Neuron (in vitro differentiated cells): ENCODE data around the gene KIF21A.

Source experiments
- H2AFZ ChIP-seq: one replicate; pipeline ENCODE4 v1.6.1; 2013; ENCODE audit warnings: low read depth, mild to moderate bottlenecking, inconsistent platforms, low read length, moderate library complexity
- H3K27me3 ChIP-seq: one replicate; pipeline ENCODE4 v1.6.1; 2013; ENCODE audit warnings: low read length; ENCODE audit not compliant: insufficient read depth
- H3K36me3 ChIP-seq: one replicate; pipeline ENCODE4 v1.6.1; 2013; ENCODE audit warnings: low read length; ENCODE audit not compliant: insufficient read depth
- H3K4me1 ChIP-seq: one replicate; pipeline ENCODE4 v1.6.1; 2013; ENCODE audit warnings: low read length; ENCODE audit not compliant: insufficient read depth
- H3K4me3 ChIP-seq: 2 replicates; pipeline ENCODE4 v1.5.1; 2013; ENCODE audit warnings: mild to moderate bottlenecking, low read length, moderate library complexity
- H3K9me3 ChIP-seq: one replicate; pipeline ENCODE4 v1.6.1; 2013; ENCODE audit warnings: low read length

The KIF21A gene

DNA sequence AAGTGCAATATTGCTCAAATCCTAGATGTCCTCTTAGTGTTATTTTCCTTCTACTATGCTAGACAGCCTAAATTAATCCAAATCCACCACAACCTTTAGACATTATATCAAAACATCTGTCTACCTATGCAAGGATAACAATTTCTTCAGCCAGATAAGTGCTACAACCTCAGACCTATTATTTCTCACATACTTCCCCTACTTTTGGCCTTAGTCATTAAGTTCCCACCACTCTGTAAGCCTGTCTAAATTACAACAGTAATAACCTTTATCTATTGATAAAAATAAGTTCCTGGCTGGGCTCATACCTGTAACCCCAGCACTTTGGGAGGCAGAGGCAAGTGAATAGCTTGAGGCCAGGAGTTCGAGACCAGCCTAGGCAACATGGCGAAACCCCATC, 74.0 kb downstream of the KIF21A start:
- H3K4me1 ChIP-seq, result no peaks in the 10 kb centered on the region
- H2AFZ ChIP-seq, result no peak overlapping the region
- no peaks in the 10 kb centered on the region for H3K9me3 ChIP-seq
- no peak overlapping the region for H3K4me3 ChIP-seq
- peaks cover 63% of the 10 kb centered on the region for H3K36me3 ChIP-seq
- H3K27me3 ChIP-seq, result no peaks in the 10 kb centered on the region

GRCh38 chr12:39368096-39368495, 74.8 kb downstream of the KIF21A start:
- Histone ChIP-seq H3K27me3 (no peaks in the 10 kb centered on the region), H3K9me3 (no peaks in the 10 kb centered on the region), H3K4me3 (no peak overlapping the region), H3K4me1 (no peaks in the 10 kb centered on the region), H3K36me3 (peaks cover 68% of the 10 kb centered on the region), H2AFZ (no peak overlapping the region)

- Histone ChIP-seq H3K4me1 (no peaks in the 10 kb centered on the region), H3K9me3 (peaks cover 1% of the 10 kb centered on the region), H2AFZ (no peak overlapping the region), H3K27me3 (no peaks in the 10 kb centered on the region), H3K4me3 (no peak overlapping the region), H3K36me3 (peaks cover 73% of the 10 kb centered on the region)
These were observed 75.4 kb downstream of the KIF21A start for GRCh38 chr12:39367494-39367893.

DNA sequence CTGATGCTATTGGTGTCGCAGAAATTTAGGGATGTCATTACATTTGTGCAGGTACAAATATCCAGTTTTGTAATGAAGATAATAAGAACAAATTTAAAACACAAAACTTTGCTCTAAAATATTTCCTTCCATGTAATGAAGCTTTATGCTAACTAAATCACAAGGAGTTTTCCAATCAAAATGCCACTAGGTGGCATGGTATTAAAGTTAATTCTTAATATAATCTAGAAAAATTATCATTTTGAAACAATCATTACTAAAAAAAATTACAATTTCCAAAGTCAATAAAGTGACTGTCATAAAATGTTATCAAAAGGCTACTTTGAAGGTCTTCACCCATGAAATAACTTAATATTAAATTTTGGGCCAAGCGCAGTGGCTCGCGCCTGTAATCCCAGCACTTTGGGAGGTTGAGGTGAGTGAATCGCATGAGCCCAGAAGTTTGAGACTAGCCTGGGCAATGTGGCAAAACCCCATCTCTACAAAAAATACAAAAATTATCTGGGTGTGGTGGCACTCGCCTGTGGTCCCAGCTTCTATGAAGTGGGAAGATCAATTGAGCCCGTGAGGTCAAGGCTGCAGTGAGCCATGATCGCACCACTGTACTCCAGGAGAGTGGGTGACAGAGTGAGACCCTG, 77.4 kb downstream of the KIF21A start:
- H2AFZ ChIP-seq, result no peak overlapping the region
- H3K36me3 ChIP-seq, result peaks cover 89% of the 10 kb centered on the region
- H3K4me3 ChIP-seq, result no peak overlapping the region
- H3K4me1 ChIP-seq, result no peaks in the 10 kb centered on the region
- peaks cover 6% of the 10 kb centered on the region for H3K9me3 ChIP-seq
- no peaks in the 10 kb centered on the region for H3K27me3 ChIP-seq

- H2AFZ ChIP-seq, result no peak overlapping the region
- peaks cover 86% of the 10 kb centered on the region for H3K36me3 ChIP-seq
- H3K4me3 ChIP-seq, result no peak overlapping the region
- no peaks in the 10 kb centered on the region for H3K4me1 ChIP-seq
- H3K9me3 ChIP-seq, result peaks cover 6% of the 10 kb centered on the region
- no peaks in the 10 kb centered on the region for H3K27me3 ChIP-seq
These were observed 78.7 kb downstream of the KIF21A start for GRCh38 chr12:39364196-39364595.

DNA sequence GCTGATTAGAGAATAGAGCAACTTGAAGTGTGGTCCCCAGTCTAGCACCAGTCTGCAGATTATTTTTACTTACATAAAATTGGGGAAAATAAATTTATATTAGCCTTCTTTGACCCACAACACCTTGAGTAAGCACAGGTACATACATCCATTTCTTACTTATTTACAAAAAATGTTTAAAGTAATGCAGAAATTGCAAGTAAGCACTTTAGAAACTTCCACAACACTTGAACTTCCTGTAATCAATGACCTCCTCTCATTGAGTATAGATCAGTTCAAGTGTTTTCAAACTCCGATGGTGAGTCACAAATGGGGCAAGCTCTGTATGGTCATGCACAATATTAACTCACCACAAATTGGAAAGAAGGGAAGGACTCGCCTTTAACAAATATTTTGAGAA, 83.3 kb downstream of the KIF21A start:
- no peaks in the 10 kb centered on the region for H3K4me1 ChIP-seq
- peaks cover 11% of the 10 kb centered on the region for H3K9me3 ChIP-seq
- no peak overlapping the region for H2AFZ ChIP-seq
- no peaks in the 10 kb centered on the region for H3K27me3 ChIP-seq
- no peak overlapping the region for H3K4me3 ChIP-seq
- peaks cover 81% of the 10 kb centered on the region for H3K36me3 ChIP-seq

- Histone ChIP-seq H3K9me3 (peaks cover 9% of the 10 kb centered on the region), H3K4me3 (no peak overlapping the region), H3K27me3 (no peaks in the 10 kb centered on the region), H3K4me1 (peaks cover 16% of the 10 kb centered on the region), H3K36me3 (peaks cover 66% of the 10 kb centered on the region), H2AFZ (no peak overlapping the region)
These were observed 85.9 kb downstream of the KIF21A start for GRCh38 chr12:39357041-39357440.

DNA sequence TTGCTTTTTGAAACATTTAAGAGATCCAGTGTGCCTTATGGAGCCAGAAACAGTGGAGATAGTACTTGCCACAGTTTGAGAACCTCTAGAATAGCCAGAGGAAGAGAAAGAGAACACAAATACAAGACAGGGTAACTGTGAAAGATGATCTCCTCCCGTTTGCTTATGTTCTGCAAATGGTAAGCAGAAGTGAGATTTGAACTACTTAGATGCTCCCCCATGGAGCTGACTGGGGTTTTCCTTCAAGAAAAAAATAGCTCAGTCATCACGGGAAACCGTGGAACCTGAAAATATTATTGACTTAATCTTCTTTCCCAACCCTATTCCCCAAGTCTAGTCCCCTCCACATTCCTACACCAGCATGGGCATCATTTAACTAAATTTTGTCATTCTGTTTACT, 87.1 kb downstream of the KIF21A start:
- Histone ChIP-seq H3K36me3 (peaks cover 55% of the 10 kb centered on the region), H3K4me1 (peaks cover 27% of the 10 kb centered on the region), H3K27me3 (no peaks in the 10 kb centered on the region), H3K9me3 (peaks cover 5% of the 10 kb centered on the region), H3K4me3 (no peak overlapping the region), H2AFZ (no peak overlapping the region)

GRCh38 chr12:39354955-39355354, 88.0 kb downstream of the KIF21A start:
- Histone ChIP-seq H2AFZ (no peak overlapping the region), H3K9me3 (peaks cover 5% of the 10 kb centered on the region), H3K27me3 (no peaks in the 10 kb centered on the region), H3K4me1 (peaks cover 34% of the 10 kb centered on the region), H3K4me3 (no peak overlapping the region), H3K36me3 (peaks cover 59% of the 10 kb centered on the region)

GRCh38 chr12:39352471-39353017, 90.4 kb downstream of the KIF21A start:
- Histone ChIP-seq H3K9me3 (no peaks in the 10 kb centered on the region), H3K4me1 (peaks cover 38% of the 10 kb centered on the region), H3K36me3 (peaks cover 61% of the 10 kb centered on the region)

GRCh38 chr12:39351153-39351552, 91.8 kb downstream of the KIF21A start:
- H2AFZ ChIP-seq, result no peak overlapping the region
- H3K9me3 ChIP-seq, result no peaks in the 10 kb centered on the region
- H3K27me3 ChIP-seq, result no peaks in the 10 kb centered on the region
- H3K36me3 ChIP-seq, result peaks cover 51% of the 10 kb centered on the region
- H3K4me1 ChIP-seq, result peaks cover 38% of the 10 kb centered on the region
- no peak overlapping the region for H3K4me3 ChIP-seq

More at GRCh38 chr12:39352471-39353017, 90.4 kb downstream of the KIF21A start:
- Histone ChIP-seq H3K27me3 (no peaks in the 10 kb centered on the region), H3K4me3 (no peak overlapping the region), H2AFZ (no peak overlapping the region)

DNA sequence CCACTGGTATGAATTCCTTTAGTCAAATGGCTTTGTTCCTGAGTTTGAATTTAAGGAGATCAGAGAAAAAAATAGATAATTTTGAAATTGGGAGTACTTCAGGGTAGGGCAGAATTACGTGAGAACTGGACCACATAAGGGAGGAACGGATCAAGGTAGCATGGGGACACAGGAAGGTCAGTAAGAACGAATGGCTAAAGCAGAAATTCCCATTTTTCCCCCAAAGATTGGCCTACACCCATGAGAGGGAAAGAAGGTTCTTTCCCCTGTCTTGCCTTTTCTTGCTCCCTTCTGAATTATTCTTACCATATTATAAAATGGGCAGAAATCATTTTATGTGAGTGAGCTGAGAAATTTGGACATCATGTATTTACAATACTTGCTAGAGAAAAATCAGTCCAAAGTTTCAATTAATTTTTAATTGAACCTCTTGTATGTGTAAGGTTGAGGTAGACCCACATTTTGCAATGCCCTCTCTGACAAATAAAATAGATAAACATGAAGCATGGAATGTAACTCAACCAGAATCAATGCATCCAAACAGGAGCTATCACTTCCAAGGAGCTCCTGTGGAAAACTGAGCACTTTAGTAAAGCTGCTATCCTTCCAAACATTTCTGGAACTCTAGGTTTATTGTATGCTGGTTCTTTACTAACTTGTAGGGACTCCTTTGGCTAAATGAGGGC, 93.8 kb downstream of the KIF21A start:
- Histone ChIP-seq H3K36me3 (peaks cover 47% of the 10 kb centered on the region), H3K9me3 (no peaks in the 10 kb centered on the region), H3K4me3 (no peak overlapping the region), H3K4me1 (peaks cover 38% of the 10 kb centered on the region), H2AFZ (no peak overlapping the region), H3K27me3 (no peaks in the 10 kb centered on the region)

- H3K4me1 ChIP-seq, result peaks cover 34% of the 10 kb centered on the region
- no peak overlapping the region for H2AFZ ChIP-seq
- peaks cover 49% of the 10 kb centered on the region for H3K36me3 ChIP-seq
- no peak overlapping the region for H3K4me3 ChIP-seq
- no peaks in the 10 kb centered on the region for H3K27me3 ChIP-seq
- no peaks in the 10 kb centered on the region for H3K9me3 ChIP-seq
These were observed 94.4 kb downstream of the KIF21A start for GRCh38 chr12:39348523-39348922.
